H1 (cell line): Measurements from ENCODE around the gene TINCR. TPM values are rescaled to one million over a fixed set of nuclear protein-coding genes. Genes with fewer than 3 reads are reported as not detected.

Experiments
- CTCF ChIA-PET: fragments of 300-600 bp; sonication (Branson Sonifier 250); formaldehyde crosslinking; loops from one replicate; lab custom pipeline; 2021; ENCODE audit not compliant: partially characterized antibody; lab: Charles Lee
- POLR2A ChIA-PET: fragments of 300-600 bp; sonication (Branson Sonifier 250); formaldehyde crosslinking; loops from one replicate; lab custom pipeline; 2021; ENCODE audit warnings: inconsistent platforms; ENCODE audit not compliant: partially characterized antibody; lab: Charles Lee
- DNase-seq, 2 experiments: peaks; one replicate each; pipeline versions ENCODE4 v3.0.0 to v3.0.0-alpha.2; 2010 to 2022; ENCODE audit warnings: low spot score in 2 of 2, low read depth in 1 of 2, mixed read lengths in 1 of 2
- FAIRE-seq: peaks from 2 replicates; lab custom pipeline; 2011; peaks lifted over from hg19 to GRCh38; lab: Jason Lieb, UNC
- H2AFZ ChIP-seq: 2 replicates; pipeline ENCODE4 v1.8.1; 2012; ENCODE audit warnings: low read length, inconsistent platforms
- H2AK5ac ChIP-seq: 2 replicates; pipeline ENCODE4 v1.6.1; 2013; ENCODE audit warnings: low read depth, low read length
- H2BK120ac ChIP-seq: replicated peaks from 2 replicates; pipeline ENCODE3; 2013; ENCODE audit warnings: low read depth, low read length, inconsistent platforms
- H2BK12ac ChIP-seq: 2 replicates; pipeline ENCODE4 v1.6.1; 2013; ENCODE audit warnings: low read depth, low read length
- H2BK15ac ChIP-seq: 2 replicates; pipeline ENCODE4 v1.6.1; 2013; ENCODE audit warnings: low read length
- H2BK20ac ChIP-seq: 2 replicates; pipeline ENCODE4 v1.6.1; 2013; ENCODE audit warnings: low read length
- H2BK5ac ChIP-seq: 2 replicates; pipeline ENCODE4 v1.6.1; 2013; ENCODE audit warnings: low read depth, low read length
- H3K14ac ChIP-seq: 2 replicates; pipeline ENCODE4 v1.6.1; 2013; ENCODE audit warnings: inconsistent platforms; ENCODE audit not compliant: insufficient read length
- H3K18ac ChIP-seq: 2 replicates; pipeline ENCODE4 v1.6.1; 2013; ENCODE audit warnings: low read length; ENCODE audit errors: extremely low read depth
- H3K23ac ChIP-seq: 2 replicates; pipeline ENCODE4 v1.6.1; 2013; ENCODE audit warnings: inconsistent platforms; ENCODE audit not compliant: insufficient read length
- H3K23me2 ChIP-seq: 2 replicates; pipeline ENCODE4 v1.6.1; 2013; ENCODE audit warnings: low read depth, low read length
- H3K27ac ChIP-seq: 2 replicates; pipeline ENCODE4 v1.6.1; 2011; ENCODE audit warnings: low read depth, low read length, inconsistent platforms
- H3K27me3 ChIP-seq, 4 experiments: replicated peaks in 1 of 4; 1 replicate in 1 of 4; 2 replicates in 3 of 4; pipeline versions ENCODE4 v1.6.1 to v1.8.1; 2011 to 2013; ENCODE audit warnings: low read length in 3 of 4, mild to moderate bottlenecking in 3 of 4, inconsistent platforms in 2 of 4, mixed read lengths in 2 of 4, moderate library complexity in 1 of 4; ENCODE audit not compliant: control insufficient read depth in 3 of 4, insufficient read depth in 3 of 4; ENCODE audit errors: extremely low read depth in 1 of 4
- H3K36me3 ChIP-seq, 4 experiments: 2 replicates each; pipeline versions ENCODE4 v1.6.1 to v1.8.1; 2011 to 2013; ENCODE audit warnings: mild to moderate bottlenecking in 4 of 4, low read length in 3 of 4, moderate library complexity in 2 of 4, control low read depth in 1 of 4, inconsistent platforms in 1 of 4; ENCODE audit not compliant: insufficient read depth in 4 of 4, control insufficient read depth in 2 of 4
- H3K4ac ChIP-seq: replicated peaks from 2 replicates; pipeline ENCODE3; 2013; ENCODE audit warnings: low read length, low read depth, mixed read lengths, inconsistent platforms; ENCODE audit not compliant: insufficient read length
- H3K4me1 ChIP-seq, 4 experiments: replicated peaks in 1 of 4; 1 replicate in 1 of 4; 2 replicates in 3 of 4; pipeline versions ENCODE4 v1.6.1 to v1.8.1; 2011 to 2013; ENCODE audit warnings: low read length in 3 of 4, inconsistent platforms in 2 of 4, mixed read lengths in 1 of 4; ENCODE audit not compliant: insufficient read depth in 4 of 4, control insufficient read depth in 3 of 4
- H3K4me2 ChIP-seq, 2 experiments: 2 replicates each; pipeline versions ENCODE4 v1.6.1 to v1.8.1; 2011 to 2013; ENCODE audit warnings: low read depth in 2 of 2, low read length in 2 of 2, control low read depth in 1 of 2, inconsistent platforms in 1 of 2, mild to moderate bottlenecking in 1 of 2; ENCODE audit not compliant: insufficient read depth in 1 of 2
- H3K4me3 ChIP-seq, 4 experiments: fragments of 200-600, 300-600 bp in 1 of 4; sonication (generic), shearing (Covaris generic), sonication (Bioruptor Twin) in 1 of 4; 2 replicates each; pipeline versions ENCODE4 v1.5.1 to v1.8.1; 2011 to 2016; ENCODE audit warnings: low read length in 4 of 4, low read depth in 3 of 4, control low read depth in 2 of 4, inconsistent platforms in 2 of 4, mild to moderate bottlenecking in 2 of 4, mixed read lengths in 1 of 4, moderate library complexity in 1 of 4; ENCODE audit not compliant: insufficient read depth in 2 of 4; ENCODE audit errors: extremely low read depth in 1 of 4
- H3K56ac ChIP-seq: replicated peaks from 2 replicates; pipeline ENCODE3; 2013; ENCODE audit warnings: low read depth, mild to moderate bottlenecking, mixed read lengths, low read length, inconsistent platforms; ENCODE audit not compliant: insufficient read length
- H3K79me1 ChIP-seq: 2 replicates; pipeline ENCODE4 v1.6.1; 2013; ENCODE audit warnings: low read depth, low read length, control low read depth
- H3K79me2 ChIP-seq, 2 experiments: 2 replicates each; pipeline versions ENCODE4 v1.6.1 to v1.8.1; 2012 to 2013; ENCODE audit warnings: low read length in 2 of 2, mild to moderate bottlenecking in 2 of 2, inconsistent platforms in 1 of 2; ENCODE audit not compliant: insufficient read depth in 2 of 2, control insufficient read depth in 1 of 2
- H3K9ac ChIP-seq, 4 experiments: replicated peaks in 1 of 4; 1 replicate in 1 of 4; 2 replicates in 3 of 4; pipeline versions ENCODE4 v1.6.1 to v1.8.1; 2011 to 2013; ENCODE audit warnings: low read depth in 3 of 4, low read length in 3 of 4, control low read depth in 2 of 4, mild to moderate bottlenecking in 2 of 4, moderate library complexity in 2 of 4, inconsistent platforms in 1 of 4; ENCODE audit errors: extremely low read depth in 1 of 4
- H3K9me3 ChIP-seq, 2 experiments: 2 replicates each; pipeline versions ENCODE4 v1.6.1 to v1.8.1; 2012 to 2013; ENCODE audit warnings: mild to moderate bottlenecking in 2 of 2, moderate library complexity in 2 of 2, control low read depth in 1 of 2, inconsistent platforms in 1 of 2, low read depth in 1 of 2, low read length in 1 of 2, mixed read lengths in 1 of 2; ENCODE audit not compliant: insufficient read depth in 2 of 2
- H4K20me1 ChIP-seq, 2 experiments: replicated peaks in 1 of 2; 2 replicates each; pipeline versions ENCODE3 to v1.8.1; 2011 to 2013; ENCODE audit warnings: inconsistent platforms in 2 of 2, low read length in 2 of 2, mild to moderate bottlenecking in 1 of 2; ENCODE audit not compliant: insufficient read depth in 2 of 2, control insufficient read depth in 1 of 2
- H4K5ac ChIP-seq: 2 replicates; pipeline ENCODE4 v1.6.1; 2013; ENCODE audit warnings: low read length, low read depth, mixed read lengths, inconsistent platforms; ENCODE audit not compliant: insufficient read length
- H4K8ac ChIP-seq: 2 replicates; pipeline ENCODE4 v1.8.0; 2013; ENCODE audit warnings: mild to moderate bottlenecking, moderate library complexity, low read length, inconsistent platforms; ENCODE audit not compliant: insufficient read depth; ENCODE audit errors: extremely low read depth
- H4K91ac ChIP-seq: replicated peaks from 2 replicates; pipeline ENCODE3; 2013; ENCODE audit warnings: low read length, mixed read lengths, inconsistent platforms; ENCODE audit not compliant: insufficient read length
- NRF1 ChIP-seq: IDR thresholded peaks from 2 replicates; pipeline ENCODE4 v1.6.1; 2011; ENCODE audit warnings: mild to moderate bottlenecking, low read depth, low read length, improper control_type of control experiment
- POLR2A ChIP-seq, 2 experiments: IDR thresholded peaks; 1 replicate in 1 of 2; 2 replicates in 1 of 2; pipeline ENCODE4 v1.6.1; 2011; ENCODE audit warnings: low read depth in 2 of 2, low read length in 2 of 2, mild to moderate bottlenecking in 2 of 2; ENCODE audit errors: control extremely low read depth in 1 of 2
- RBBP5 ChIP-seq: IDR thresholded peaks from 2 replicates; pipeline ENCODE4 v1.7.1; 2012; ENCODE audit warnings: low read depth, mild to moderate bottlenecking, inconsistent platforms, low read length, moderate library complexity, borderline replicate concordance
- TCF12 ChIP-seq: IDR thresholded peaks from 2 replicates; pipeline ENCODE4 v1.6.1; 2011; ENCODE audit warnings: low read depth, mild to moderate bottlenecking, low read length
- WGBS, 2 experiments: shearing (Covaris generic) in 1 of 2; methylation state at CpG; one replicate each; pipeline versions ENCODE4 v1.1.6 to v1.1.7; 2013 to 2015; ENCODE audit warnings: low lambda C conversion rate in 2 of 2, mixed read lengths in 2 of 2, inconsistent platforms in 1 of 2, low coverage in 1 of 2, missing lambda C conversion rate in 1 of 2; ENCODE audit not compliant: insufficient replicate concordance in 2 of 2, insufficient coverage in 1 of 2, insufficient read length in 1 of 2; ENCODE audit errors: extremely low coverage in 1 of 2, missing lambda C conversion rate in 1 of 2; 5-methylcytosine and 5-hydroxymethylcytosine counted together
- polyA plus RNA-seq, 7 experiments: library from polyadenylated mRNA; depleted of rRNA in 3 of 7; stranded (reverse) in 5 of 7; unstranded in 2 of 7; fragments of >200 nt in 5 of 7; fragments of 200-250 nt in 2 of 7; gene quantifications; 1 replicate in 5 of 7; 2 replicates in 1 of 7; 4 replicates in 1 of 7; pipeline versions ENCODE4 v1.2.1 to v1.2.3, GENCODE V29; 2011 to 2013; ENCODE audit warnings: missing spikeins in 2 of 7, mixed read lengths in 2 of 7
- total RNA-seq: library from RNA; stranded (reverse); fragmentation: NEBNext Ultra II Directional; extraction: Animal tissue kit (Norgen Biotek cat#: 25700); gene quantifications from 2 replicates; pipeline ENCODE4 v1.2.1, GENCODE V29; 2021

TINCR gene
- total and polyA plus RNA-seq, 2 of the 8 experiments (the other 6 are each of a cell fraction or from before 2014, with no cell fraction given), result 0.52 to 1.4 TPM

DNA sequence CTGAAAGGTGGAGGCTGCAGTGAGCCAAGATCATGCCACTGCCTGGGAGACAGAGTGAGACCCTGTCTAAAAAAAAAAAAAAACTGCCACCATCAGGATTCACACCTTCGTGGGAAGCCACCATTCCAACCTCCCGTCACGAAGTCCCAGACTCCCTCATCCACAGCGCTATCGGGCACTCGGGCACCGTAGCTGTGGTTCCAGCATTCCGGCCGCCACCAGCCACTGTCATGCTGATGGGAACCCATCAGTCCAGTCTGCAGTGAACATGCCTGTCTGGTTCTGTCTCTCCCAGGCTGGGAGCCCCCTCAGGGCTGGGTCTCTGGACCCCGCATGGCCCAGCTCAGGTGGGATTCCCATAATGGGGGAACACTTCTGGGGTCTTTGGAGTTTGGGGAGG is 27.5 kb downstream of the TINCR start:
- Histone ChIP-seq H2AK5ac (0 out of 2 replicates have a peak overlapping the region, but pooled peaks have one; percentile 75), H4K5ac (no peak overlapping the region), H2BK15ac (0 out of 2 replicates have a peak overlapping the region, but pooled peaks have one; percentile 8), H3K14ac (no peak overlapping the region), H4K20me1 (no peaks in the 10 kb centered on the region), H3K23ac (no peak overlapping the region), H3K27me3 (no peaks in the 10 kb centered on the region; a peak in 1 of 7 replicates), H3K9ac (no peak overlapping the region), H3K27ac (no peak overlapping the region), H3K4me3 (no peak overlapping the region), H3K23me2 (no peaks in the 10 kb centered on the region; the same call in 1 of the 2 replicates), H3K56ac (no peak overlapping the region), H4K8ac (no peak overlapping the region), H3K4me2 (no peak overlapping the region), H2AFZ (no peak overlapping the region), H2BK5ac (no peak overlapping the region), H3K79me1 (no peaks in the 10 kb centered on the region), H3K79me2 (no peaks in the 10 kb centered on the region), H3K4me1 (peaks cover 2 to 15% (median 13%) of the 10 kb centered on the region in 4 experiments), H2BK20ac (no peak overlapping the region), H3K9me3 (peaks cover 0 to 2% of the 10 kb centered on the region in 2 experiments; a peak in 1 of 4 replicates), H2BK12ac (no peak overlapping the region; the same call in 1 of the 2 replicates), H2BK120ac (no peak overlapping the region), H3K36me3 (no peaks in the 10 kb centered on the region), H3K4ac (no peak overlapping the region), H3K18ac (no peak overlapping the region), H4K91ac (no peak overlapping the region)
- ChIA-PET POLR2A (interaction anchor here (1.5 kb wide), 2 partner anchors 8 to 68 kb away, joined by 4 read pairs; no protein-coding TSS in a partner anchor), CTCF (interaction anchor here (0.6 to 16.7 kb wide), 9 partner anchors 8 to 564 kb away, joined by 3 to 206 read pairs (median 4); no protein-coding TSS in a partner anchor)
- FAIRE-seq, result no peak
- TF ChIP-seq TCF12 (no peak), RBBP5 (no peak), POLR2A (IDR thresholded peaks at IDR 0.05; ENCODE audit: control extremely low read depth in 1 of 2, low read depth in 2 of 2, low read length in 2 of 2) (no peak), NRF1 (no peak)
- 92% methylated on average over 10 of the region's 10 CpGs; no CpG with 5 or more reads in 1 of the 2 experiments for WGBS, 2 experiments
- no peak for DNase-seq
